ENCODE data around the gene ABO. TPM values are rescaled to one million over a fixed set of nuclear protein-coding genes. Genes with fewer than 3 reads are reported as not detected.
A peak's percentile ranks its signal among the peaks of the same experiment; 100 is the strongest.
"Not testable (repeated sequence)": the region's sequence is repeated elsewhere in the genome, so short reads cannot be mapped to it uniquely, and the experiment has no call there.

The ABO gene
- total and polyA plus RNA-seq, 9 of the 15 experiments (the other 6 are each of a cell fraction or from before 2014, with no cell fraction given): 5.0 to 21.9 (median 11.9) TPM

DNA sequence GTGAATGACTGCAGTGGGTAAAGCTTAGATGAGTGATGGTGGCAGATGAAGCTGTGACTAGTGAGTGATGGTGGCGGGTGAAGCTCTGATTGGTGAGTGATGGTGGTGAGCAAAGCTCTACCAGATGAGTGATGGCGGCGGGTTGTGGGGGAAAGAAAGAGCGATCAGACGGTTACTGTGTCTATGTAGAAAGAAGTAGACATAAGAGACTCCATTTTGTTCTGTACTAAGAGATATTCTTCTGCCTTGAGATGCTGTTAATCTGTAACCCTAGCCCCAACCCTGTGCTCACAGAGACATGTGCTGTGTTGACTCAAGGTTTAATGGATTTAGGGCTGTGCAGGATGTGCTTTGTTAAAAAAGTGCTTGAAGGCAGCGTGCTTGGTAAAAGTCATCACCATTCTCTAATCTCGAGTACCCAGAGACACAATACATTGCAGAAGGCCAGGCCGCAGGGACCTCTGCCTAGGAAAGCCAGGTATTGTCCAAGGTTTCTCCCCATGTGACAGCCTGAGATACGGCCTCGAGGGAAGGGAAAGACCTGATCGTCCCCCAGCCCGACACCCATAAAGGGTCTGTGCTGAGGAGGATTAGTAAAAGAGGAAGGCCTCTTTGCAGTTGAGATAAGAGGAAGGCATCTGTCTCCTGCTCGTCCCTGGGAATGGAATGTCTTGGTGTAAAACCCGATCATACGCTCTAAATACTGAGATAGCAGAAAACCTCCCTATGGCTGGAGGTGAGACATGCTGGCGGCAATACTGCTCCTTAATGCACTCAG, 8.4 kb upstream of the ABO start (continued):
- TF ChIP-seq, protein P1, sequence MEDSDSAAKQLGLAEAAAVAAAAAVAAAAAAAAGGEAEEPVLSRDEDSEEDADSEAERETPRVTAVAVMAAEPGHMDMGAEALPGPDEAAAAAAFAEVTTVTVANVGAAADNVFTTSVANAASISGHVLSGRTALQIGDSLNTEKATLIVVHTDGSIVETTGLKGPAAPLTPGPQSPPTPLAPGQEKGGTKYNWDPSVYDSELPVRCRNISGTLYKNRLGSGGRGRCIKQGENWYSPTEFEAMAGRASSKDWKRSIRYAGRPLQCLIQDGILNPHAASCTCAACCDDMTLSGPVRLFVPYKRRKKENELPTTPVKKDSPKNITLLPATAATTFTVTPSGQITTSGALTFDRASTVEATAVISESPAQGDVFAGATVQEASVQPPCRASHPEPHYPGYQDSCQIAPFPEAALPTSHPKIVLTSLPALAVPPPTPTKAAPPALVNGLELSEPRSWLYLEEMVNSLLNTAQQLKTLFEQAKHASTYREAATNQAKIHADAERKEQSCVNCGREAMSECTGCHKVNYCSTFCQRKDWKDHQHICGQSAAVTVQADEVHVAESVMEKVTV (CRISPR knock-in tag; IDR thresholded peaks at IDR 0.05): 0 out of 2 replicates have a peak, but pooled peaks have one; percentile 14
- TF ChIP-seq ETV5 (CRISPR knock-in tag; IDR thresholded peaks at IDR 0.05; ENCODE audit: low read depth) (peak; percentile 75; the same call in 1 of the 2 replicates), PTTG1 (tag; IDR thresholded peaks at IDR 0.05; ENCODE audit: low read depth) (peak; percentile 86), SMARCC2 (IDR thresholded peaks at IDR 0.05; ENCODE audit: low read depth) (peak; percentile 95), RAD51 (IDR thresholded peaks at IDR 0.05; ENCODE audit: borderline replicate concordance, low read depth) (peak; percentile 44; the same call in 1 of the 2 replicates), ZFX (CRISPR knock-in tag; IDR thresholded peaks at IDR 0.05) (peak; percentile 72), NR2C1 (IDR thresholded peaks at IDR 0.05) (0 out of 2 replicates have a peak, but pooled peaks have one; percentile 24), NR2C1 (tag; IDR thresholded peaks at IDR 0.05) (peak; percentile 71), GABPB1 (CRISPR knock-in tag; IDR thresholded peaks at IDR 0.05) (peak; percentile 48; the same call in 1 of the 2 replicates), CREB1 (IDR thresholded peaks at IDR 0.05) (peak; percentile 28), SMARCE1 (IDR thresholded peaks at IDR 0.05) (peak; percentile 96), IFI16 (CRISPR knock-in tag; IDR thresholded peaks at IDR 0.05) (peak; percentile 79), CTBP1 (IDR thresholded peaks at IDR 0.05; ENCODE audit: borderline replicate concordance) (peak; percentile 97), ATF7 (IDR thresholded peaks at IDR 0.05) (peak; percentile 68), CBFA2T2 (conservative IDR thresholded peaks at IDR 0.05) (peak; percentile 99), NCOR1 (IDR thresholded peaks at IDR 0.05) (peak; percentile 98)
- TF ChIP-seq, protein P2, sequence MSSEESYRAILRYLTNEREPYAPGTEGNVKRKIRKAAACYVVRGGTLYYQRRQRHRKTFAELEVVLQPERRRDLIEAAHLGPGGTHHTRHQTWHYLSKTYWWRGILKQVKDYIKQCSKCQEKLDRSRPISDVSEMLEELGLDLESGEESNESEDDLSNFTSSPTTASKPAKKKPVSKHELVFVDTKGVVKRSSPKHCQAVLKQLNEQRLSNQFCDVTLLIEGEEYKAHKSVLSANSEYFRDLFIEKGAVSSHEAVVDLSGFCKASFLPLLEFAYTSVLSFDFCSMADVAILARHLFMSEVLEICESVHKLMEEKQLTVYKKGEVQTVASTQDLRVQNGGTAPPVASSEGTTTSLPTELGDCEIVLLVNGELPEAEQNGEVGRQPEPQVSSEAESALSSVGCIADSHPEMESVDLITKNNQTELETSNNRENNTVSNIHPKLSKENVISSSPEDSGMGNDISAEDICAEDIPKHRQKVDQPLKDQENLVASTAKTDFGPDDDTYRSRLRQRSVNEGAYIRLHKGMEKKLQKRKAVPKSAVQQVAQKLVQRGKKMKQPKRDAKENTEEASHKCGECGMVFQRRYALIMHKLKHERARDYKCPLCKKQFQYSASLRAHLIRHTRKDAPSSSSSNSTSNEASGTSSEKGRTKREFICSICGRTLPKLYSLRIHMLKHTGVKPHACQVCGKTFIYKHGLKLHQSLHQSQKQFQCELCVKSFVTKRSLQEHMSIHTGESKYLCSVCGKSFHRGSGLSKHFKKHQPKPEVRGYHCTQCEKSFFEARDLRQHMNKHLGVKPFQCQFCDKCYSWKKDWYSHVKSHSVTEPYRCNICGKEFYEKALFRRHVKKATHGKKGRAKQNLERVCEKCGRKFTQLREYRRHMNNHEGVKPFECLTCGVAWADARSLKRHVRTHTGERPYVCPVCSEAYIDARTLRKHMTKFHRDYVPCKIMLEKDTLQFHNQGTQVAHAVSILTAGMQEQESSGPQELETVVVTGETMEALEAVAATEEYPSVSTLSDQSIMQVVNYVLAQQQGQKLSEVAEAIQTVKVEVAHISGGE (CRISPR knock-in tag; IDR thresholded peaks at IDR 0.05): peak in 1 of 3 experiments; percentile 55; a peak in 2 of 6 replicates
- not testable (repeated sequence) for TF ChIP-seq CREB1 (CRISPR knock-in tag; IDR thresholded peaks at IDR 0.05)
- TF ChIP-seq, protein P3, sequence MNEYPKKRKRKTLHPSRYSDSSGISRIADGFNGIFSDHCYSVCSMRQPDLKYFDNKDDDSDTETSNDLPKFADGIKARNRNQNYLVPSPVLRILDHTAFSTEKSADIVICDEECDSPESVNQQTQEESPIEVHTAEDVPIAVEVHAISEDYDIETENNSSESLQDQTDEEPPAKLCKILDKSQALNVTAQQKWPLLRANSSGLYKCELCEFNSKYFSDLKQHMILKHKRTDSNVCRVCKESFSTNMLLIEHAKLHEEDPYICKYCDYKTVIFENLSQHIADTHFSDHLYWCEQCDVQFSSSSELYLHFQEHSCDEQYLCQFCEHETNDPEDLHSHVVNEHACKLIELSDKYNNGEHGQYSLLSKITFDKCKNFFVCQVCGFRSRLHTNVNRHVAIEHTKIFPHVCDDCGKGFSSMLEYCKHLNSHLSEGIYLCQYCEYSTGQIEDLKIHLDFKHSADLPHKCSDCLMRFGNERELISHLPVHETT (CRISPR knock-in tag; conservative IDR thresholded peaks at IDR 0.05 in 1 of 2, IDR thresholded peaks at IDR 0.05 in 1 of 2): peak in 1 of 2 experiments; percentile 76; a peak in 2 of 4 replicates

Data from K562 (cell line).